GM18511 (cell line): ENCODE measurements around the gene MYOD1.

ENCODE experiments used
- ATAC-seq: cut with Tn5 transposase; IDR thresholded peaks from one replicate; pipeline ENCODE4 v1.9.1; 2021; ENCODE audit warnings: mild to moderate bottlenecking, moderate library complexity; ENCODE audit not compliant: unreplicated experiment

Gene MYOD1

GRCh38 chr11:17700991-17701390 lies 18.4 kb upstream of the MYOD1 start:
- no peak for ATAC-seq

- ATAC-seq: no peak
These were observed 16.5 kb upstream of the MYOD1 start for GRCh38 chr11:17702876-17703275.

GRCh38 chr11:17703951-17704350 lies 15.4 kb upstream of the MYOD1 start:
- no peak for ATAC-seq

- ATAC-seq: no peak
These were observed 11.5 kb upstream of the MYOD1 start for GRCh38 chr11:17707830-17708229.

- no peak for ATAC-seq
These were observed 7.5 kb upstream of the MYOD1 start for GRCh38 chr11:17711836-17712235.

- no peak for ATAC-seq
These were observed 5.5 kb upstream of the MYOD1 start for GRCh38 chr11:17713851-17714250.

- ATAC-seq: no peak
These were observed 5.0 kb upstream of the MYOD1 start for GRCh38 chr11:17714356-17714854.

- no peak for ATAC-seq
These were observed 4.5 kb upstream of the MYOD1 start for GRCh38 chr11:17714870-17715269.

GRCh38 chr11:17716807-17717206 lies 2.6 kb upstream of the MYOD1 start:
- ATAC-seq: no peak

- no peak for ATAC-seq
These were observed 1.4 kb upstream of the MYOD1 start for GRCh38 chr11:17718015-17718414.

- ATAC-seq: no peak
These were observed 835 bp upstream of the MYOD1 start for GRCh38 chr11:17718510-17718962.

- ATAC-seq: no peak
These were observed 796 bp downstream of the MYOD1 start for GRCh38 chr11:17719938-17720795.

- ATAC-seq: no peak
These were observed 1.4 kb downstream of the MYOD1 start for GRCh38 chr11:17720796-17721171.

- ATAC-seq: no peak
These were observed 2.0 kb downstream of the MYOD1 start for GRCh38 chr11:17721242-17721999.

GRCh38 chr11:17722000-17722643 lies 2.8 kb downstream of the MYOD1 start:
- no peak for ATAC-seq

GRCh38 chr11:17724020-17724908 lies 4.9 kb downstream of the MYOD1 start:
- ATAC-seq: no peak

- no peak for ATAC-seq
These were observed 5.8 kb downstream of the MYOD1 start for GRCh38 chr11:17725174-17725573.

GRCh38 chr11:17730137-17730536 lies 10.8 kb downstream of the MYOD1 start:
- no peak for ATAC-seq

- peak; percentile 83 for ATAC-seq
These were observed 11.5 kb downstream of the MYOD1 start for GRCh38 chr11:17730608-17731462.
